Measurements from ENCODE around the gene PRKCI. TPM values are rescaled to one million over a fixed set of nuclear protein-coding genes. Genes with fewer than 3 reads are reported as not detected.

The PRKCI gene
- total and polyA plus RNA-seq, 9 of the 15 experiments (the other 6 are each of a cell fraction or from before 2014, with no cell fraction given): 10.5 to 43.2 (median 31.4) TPM

- TF ChIP-seq ZHX1 (conservative IDR thresholded peaks at IDR 0.05; ENCODE audit: low read length) (peak; percentile 75; the same call in 1 of the 2 replicates), SRSF1 (IDR thresholded peaks at IDR 0.05; ENCODE audit: low read depth, low read length) (no peak), SNAPC5 (CRISPR knock-in tag; IDR thresholded peaks at IDR 0.05) (no peak), NR3C1 (CRISPR knock-in tag; IDR thresholded peaks at IDR 0.05) (no peak), NR2F6 (CRISPR knock-in tag; IDR thresholded peaks at IDR 0.05) (no peak), FOSL1 (tag; conservative IDR thresholded peaks at IDR 0.05) (no peak; the same call in 1 of the 2 replicates), MCM5 (IDR thresholded peaks at IDR 0.05; ENCODE audit: low read depth) (no peak), CHD1 (IDR thresholded peaks at IDR 0.05; ENCODE audit: low read length) (no peak), HMG20A (CRISPR knock-in tag; conservative IDR thresholded peaks at IDR 0.05) (no peak), SNRNP70 (optimal IDR thresholded peaks at IDR 0.05; ENCODE audit: low read depth, low read length) (no peak), ZNF184 (CRISPR knock-in tag; IDR thresholded peaks at IDR 0.05) (no peak), SOX6 (IDR thresholded peaks at IDR 0.05) (no peak), MIER1 (IDR thresholded peaks at IDR 0.05; ENCODE audit: low read depth) (peak; percentile 82; the same call in 1 of the 2 replicates), RAD51 (IDR thresholded peaks at IDR 0.05; ENCODE audit: borderline replicate concordance, low read depth) (no peak), DLX4 (CRISPR knock-in tag; IDR thresholded peaks at IDR 0.05) (no peak), SNIP1 (IDR thresholded peaks at IDR 0.05; ENCODE audit: low read depth) (no peak)
- TF ChIP-seq, protein P1, sequence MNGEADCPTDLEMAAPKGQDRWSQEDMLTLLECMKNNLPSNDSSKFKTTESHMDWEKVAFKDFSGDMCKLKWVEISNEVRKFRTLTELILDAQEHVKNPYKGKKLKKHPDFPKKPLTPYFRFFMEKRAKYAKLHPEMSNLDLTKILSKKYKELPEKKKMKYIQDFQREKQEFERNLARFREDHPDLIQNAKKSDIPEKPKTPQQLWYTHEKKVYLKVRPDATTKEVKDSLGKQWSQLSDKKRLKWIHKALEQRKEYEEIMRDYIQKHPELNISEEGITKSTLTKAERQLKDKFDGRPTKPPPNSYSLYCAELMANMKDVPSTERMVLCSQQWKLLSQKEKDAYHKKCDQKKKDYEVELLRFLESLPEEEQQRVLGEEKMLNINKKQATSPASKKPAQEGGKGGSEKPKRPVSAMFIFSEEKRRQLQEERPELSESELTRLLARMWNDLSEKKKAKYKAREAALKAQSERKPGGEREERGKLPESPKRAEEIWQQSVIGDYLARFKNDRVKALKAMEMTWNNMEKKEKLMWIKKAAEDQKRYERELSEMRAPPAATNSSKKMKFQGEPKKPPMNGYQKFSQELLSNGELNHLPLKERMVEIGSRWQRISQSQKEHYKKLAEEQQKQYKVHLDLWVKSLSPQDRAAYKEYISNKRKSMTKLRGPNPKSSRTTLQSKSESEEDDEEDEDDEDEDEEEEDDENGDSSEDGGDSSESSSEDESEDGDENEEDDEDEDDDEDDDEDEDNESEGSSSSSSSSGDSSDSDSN (IDR thresholded peaks at IDR 0.05; ENCODE audit: borderline replicate concordance in 1 of 2, low read depth in 2 of 2, low read length in 2 of 2): peak in 1 of 2 experiments; percentile 87; a peak in 1 of 4 replicates
- TF ChIP-seq, protein P2, sequence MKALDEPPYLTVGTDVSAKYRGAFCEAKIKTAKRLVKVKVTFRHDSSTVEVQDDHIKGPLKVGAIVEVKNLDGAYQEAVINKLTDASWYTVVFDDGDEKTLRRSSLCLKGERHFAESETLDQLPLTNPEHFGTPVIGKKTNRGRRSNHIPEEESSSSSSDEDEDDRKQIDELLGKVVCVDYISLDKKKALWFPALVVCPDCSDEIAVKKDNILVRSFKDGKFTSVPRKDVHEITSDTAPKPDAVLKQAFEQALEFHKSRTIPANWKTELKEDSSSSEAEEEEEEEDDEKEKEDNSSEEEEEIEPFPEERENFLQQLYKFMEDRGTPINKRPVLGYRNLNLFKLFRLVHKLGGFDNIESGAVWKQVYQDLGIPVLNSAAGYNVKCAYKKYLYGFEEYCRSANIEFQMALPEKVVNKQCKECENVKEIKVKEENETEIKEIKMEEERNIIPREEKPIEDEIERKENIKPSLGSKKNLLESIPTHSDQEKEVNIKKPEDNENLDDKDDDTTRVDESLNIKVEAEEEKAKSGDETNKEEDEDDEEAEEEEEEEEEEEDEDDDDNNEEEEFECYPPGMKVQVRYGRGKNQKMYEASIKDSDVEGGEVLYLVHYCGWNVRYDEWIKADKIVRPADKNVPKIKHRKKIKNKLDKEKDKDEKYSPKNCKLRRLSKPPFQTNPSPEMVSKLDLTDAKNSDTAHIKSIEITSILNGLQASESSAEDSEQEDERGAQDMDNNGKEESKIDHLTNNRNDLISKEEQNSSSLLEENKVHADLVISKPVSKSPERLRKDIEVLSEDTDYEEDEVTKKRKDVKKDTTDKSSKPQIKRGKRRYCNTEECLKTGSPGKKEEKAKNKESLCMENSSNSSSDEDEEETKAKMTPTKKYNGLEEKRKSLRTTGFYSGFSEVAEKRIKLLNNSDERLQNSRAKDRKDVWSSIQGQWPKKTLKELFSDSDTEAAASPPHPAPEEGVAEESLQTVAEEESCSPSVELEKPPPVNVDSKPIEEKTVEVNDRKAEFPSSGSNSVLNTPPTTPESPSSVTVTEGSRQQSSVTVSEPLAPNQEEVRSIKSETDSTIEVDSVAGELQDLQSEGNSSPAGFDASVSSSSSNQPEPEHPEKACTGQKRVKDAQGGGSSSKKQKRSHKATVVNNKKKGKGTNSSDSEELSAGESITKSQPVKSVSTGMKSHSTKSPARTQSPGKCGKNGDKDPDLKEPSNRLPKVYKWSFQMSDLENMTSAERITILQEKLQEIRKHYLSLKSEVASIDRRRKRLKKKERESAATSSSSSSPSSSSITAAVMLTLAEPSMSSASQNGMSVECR (CRISPR knock-in tag; IDR thresholded peaks at IDR 0.05): peak; percentile 53; the same call in 1 of the 2 replicates
Observed at GRCh38 chr3:170221924-170222646, at the start of gene PRKCI (continued).

Data from K562 (cell line).